Inflammatory macrophage treated with lipopolysaccharide for 4 hours (primary cell): Measurements from ENCODE around the gene LZTR1.
"Not testable (repeated sequence)": the region's sequence is repeated elsewhere in the genome, so short reads cannot be mapped to it uniquely, and the experiment has no call there.

Experiments used
- DNase-seq: peaks from one replicate; pipeline ENCODE4 v3.0.0-alpha.2; 2020

The LZTR1 gene

DNA sequence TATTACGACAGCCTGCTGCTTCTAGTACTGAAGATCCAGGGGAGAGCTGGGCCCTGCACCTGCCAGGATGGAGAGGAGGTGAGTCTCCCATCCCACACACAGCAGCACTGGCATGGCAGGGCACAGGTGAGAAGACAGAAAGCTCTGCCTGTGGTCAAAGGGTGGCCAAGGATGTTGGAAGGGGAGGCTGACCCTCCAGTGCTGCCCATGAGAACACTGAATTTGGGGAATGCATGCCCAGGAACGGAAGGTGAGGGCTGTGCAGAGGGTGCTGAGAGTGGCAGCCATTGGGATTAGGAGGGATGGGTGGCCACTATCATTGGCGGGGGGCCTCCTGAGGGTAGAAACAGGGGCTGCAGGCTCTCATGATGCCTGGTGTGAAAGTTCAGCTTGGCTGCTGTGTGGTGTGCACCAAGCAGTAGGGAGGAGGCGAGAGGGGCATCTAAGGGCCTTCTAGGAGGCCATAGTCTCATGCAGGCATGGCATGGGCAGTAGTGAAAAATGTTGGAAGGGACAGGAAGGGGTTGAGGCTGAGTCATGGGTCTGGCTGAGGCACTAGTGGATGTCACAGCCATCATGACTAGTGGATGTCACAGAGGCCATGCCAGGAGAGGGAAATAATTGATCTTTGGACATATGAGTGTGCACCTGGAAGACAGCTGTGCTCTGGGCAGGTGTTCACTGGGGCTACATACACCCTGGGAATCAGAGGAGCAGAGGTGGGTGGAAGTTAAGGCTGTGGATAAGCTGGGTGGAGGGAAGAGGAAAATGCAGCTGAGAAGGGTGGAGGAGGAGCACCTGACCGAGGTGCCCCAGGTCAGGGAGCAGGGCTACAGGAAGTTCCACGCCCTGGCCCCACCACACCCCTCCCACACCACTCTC lies 61.1 kb downstream of the LZTR1 start:
- no peak for DNase-seq

DNA sequence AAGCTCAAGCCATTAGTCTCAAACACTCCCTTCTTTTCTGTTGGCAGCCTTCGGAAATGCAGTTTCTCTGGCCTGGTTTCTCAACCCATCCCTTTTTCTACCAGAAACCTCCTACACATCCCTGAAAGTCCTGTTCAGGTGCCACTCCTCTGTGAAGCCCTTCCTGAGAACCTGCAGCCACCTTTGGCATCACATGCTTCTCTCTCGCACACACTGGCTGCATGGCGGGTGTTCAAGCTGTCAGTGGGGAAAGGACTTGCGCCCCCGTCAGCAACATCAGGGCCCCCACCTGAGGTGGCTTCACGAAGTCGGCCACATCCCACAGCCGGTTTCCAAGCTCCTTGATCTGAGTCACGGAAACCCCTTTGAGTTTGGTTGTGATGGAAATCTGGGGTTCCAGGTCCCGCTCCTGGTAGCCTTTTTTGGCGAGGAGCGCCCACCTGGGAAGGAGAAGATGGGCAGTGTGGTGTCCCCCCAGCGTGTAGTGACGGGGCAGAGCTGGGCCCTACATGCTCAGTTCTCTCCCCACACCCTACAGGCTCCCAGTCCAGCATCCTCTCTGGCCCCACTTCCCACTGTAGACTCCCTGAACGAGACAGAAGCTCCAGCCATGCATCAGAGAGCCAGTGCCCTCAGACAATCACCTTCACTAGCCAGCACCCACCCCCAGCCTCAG lies 61.9 kb downstream of the LZTR1 start:
- no peak for DNase-seq

DNA sequence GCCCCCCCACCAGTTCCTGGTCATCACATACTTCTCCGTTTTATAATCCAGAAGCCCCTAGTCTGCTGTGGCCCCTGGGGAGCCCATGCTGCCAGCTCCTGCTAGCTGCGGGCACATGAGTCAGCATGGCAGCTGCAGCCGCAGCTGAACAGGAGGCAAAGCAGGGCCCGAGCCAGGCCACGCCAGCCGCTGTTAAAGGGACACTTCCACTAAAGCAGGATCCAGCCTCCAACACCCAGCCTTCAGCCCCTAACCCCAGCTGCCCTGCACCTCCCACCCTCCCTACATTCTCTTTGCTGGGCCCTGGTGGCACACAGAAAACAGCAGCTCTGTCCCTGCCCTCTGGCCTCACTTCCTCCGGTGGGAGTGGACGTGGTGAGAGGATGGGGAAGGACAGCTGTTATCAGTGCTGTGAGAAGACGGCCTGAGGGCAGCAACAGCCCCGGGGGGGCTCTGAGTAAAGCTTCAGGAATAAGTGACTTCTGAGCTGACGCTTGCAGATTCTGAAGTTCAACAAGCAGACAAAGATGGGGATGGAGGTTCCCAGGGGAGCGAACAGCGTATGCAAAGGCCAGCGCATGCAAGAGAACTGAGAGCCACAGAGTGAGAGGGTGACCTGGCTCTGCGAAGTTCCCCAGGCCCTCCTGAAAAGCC lies 63.0 kb downstream of the LZTR1 start:
- DNase-seq, result peak; percentile 14

DNA sequence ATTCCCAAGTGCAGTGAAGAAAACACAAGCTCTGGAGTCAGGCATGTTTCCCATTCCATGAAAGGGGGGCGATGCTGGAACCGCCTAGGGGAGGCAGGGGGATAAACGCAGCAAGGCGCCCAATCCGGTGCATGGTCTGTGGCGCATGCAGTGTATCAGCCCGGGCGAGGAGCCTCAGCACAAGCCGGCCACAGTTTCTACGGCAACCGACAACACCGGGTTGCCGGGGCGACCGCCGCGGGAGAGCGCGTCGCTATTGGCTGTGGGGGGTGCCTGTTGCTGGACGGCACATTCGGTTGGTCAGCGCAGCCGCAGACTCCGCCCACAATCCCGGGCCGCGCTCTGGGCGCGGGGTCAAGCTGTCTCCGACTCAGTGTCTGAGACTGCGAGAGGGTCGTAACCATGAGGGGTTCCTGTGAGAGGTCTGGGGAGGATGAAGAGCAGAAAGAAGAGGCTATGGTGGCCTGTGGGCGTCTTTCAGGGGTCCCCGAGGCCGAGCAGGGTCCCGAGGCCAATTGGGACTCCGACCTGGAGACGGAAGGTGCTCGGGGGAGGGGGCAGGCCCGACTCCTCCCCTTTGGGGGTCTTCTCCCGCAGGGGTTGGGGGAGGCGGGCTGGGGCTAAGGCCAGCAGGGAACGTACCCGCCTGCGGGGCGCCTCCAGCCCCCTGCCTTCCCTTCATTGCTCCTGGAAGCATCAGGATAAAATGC lies 63.6 kb downstream of the LZTR1 start, which contains the start of gene LRRC74B:
Gene LRRC74B, plus strand, starts transcription at position 362 of the 710 bp plus-strand sequence. Its CDS starts 41 bp downstream, at position 403.
- DNase-seq, result peak; percentile 72

DNA sequence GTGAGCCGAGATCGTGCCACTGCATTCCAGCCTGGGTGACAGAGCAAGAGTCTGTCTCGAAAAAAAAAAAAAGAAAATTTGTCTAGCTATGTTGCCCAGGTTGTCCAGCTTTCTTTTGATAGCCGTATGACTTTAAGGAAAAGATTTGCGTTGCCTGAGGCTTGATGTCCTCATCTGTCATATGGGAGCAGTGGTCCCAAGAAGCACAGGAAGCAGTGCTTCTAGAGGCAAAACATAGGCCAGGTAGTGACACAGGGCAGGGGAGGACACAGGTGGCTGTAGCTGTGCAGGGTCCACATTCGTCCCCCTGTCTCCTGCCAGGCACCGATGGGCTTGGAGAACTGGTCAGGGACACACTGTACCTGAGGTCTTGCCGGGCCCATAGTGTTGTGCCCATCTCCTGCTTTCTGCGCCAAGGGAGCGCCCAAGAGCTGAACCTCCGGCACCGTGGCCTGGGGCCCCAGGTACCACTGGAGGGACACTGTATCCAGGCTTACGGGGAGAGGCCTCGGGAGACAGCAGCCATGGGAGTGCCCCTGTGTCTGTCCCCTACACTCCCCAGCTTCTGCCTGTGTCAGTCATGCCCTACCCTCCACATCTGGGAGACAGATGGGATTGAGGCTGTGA lies 65.1 kb downstream of the LZTR1 start:
- DNase-seq, result no peak

DNA sequence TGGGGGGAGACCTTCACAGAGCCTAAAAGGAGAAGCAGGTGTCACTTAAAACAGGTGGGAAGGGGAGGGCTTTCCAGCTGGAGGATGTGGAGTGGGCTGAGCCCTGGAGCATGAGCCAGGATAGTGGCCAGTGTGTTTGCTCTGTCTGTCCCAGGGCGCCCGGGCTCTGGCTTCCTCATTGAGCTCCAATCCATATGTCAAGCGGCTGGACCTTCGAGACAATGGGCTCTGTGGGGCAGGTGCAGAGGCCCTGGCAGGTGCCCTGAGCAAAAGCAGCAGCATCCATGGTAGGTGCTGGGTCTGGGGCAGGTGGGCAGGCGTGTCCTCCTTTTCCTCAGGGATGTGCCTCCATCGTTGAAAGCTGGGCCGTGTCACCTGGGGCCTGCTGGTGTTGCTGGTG lies 65.6 kb downstream of the LZTR1 start:
- DNase-seq, result no peak

DNA sequence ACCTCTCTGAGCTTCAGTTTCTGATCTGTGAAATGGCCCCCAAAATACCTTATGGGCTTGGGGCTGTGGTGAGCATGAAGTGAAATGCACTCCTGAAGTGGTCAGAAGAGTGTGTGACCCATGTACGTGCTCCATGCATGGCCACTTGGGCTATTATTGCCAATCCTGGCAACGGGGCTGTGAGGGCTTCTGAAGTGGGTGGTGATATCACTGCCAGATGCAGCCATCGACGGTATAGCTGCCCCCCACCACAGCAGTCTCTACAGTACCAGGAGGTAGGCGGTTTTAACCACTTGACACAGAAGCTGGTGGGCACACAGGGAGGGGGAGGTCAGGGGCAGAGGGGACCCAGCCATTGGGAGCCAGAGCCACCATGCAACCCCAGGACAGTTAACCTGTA lies 66.4 kb downstream of the LZTR1 start:
- not testable (repeated sequence) for DNase-seq
